GM12878 (cell line): ENCODE results near the gene TPBGL. TPM values are rescaled to one million over a fixed set of nuclear protein-coding genes. Genes with fewer than 3 reads are reported as not detected.

Source experiments
- ATAC-seq: fragments of 200-7000 bp; cut with Tn5 transposase; 3 replicates; pipeline ENCODE4 v1.9.1; 2020; ENCODE audit warnings: mild to moderate bottlenecking, moderate library complexity
- BruUV-seq: library from RNA; stranded (reverse); fragments of 400-500 nt; replicated peaks from 2 replicates; lab custom pipeline; 2021; lab: Mats Ljungman, UMichigan
- CTCF ChIA-PET: fragments of 300-600 bp; sonication (Branson Sonifier 250); formaldehyde crosslinking; extraction: SDS; loops from one replicate; lab custom pipeline; 2021; ENCODE audit warnings: inconsistent platforms; lab: Yijun Ruan, JAX
- POLR2A ChIA-PET: fragments of 350-600 bp; formaldehyde crosslinking; extraction: SDS; loops from one replicate; lab custom pipeline; 2021; ENCODE audit warnings: inconsistent platforms; lab: Charles Lee
- RAD21 ChIA-PET: fragments of 300-600 bp; sonication (Branson Sonifier 250); formaldehyde crosslinking; loops from one replicate; lab custom pipeline; 2023; ENCODE audit warnings: antibody characterized with exemption; ENCODE audit not compliant: unreplicated experiment; lab: Charles Lee
- SMC1A ChIA-PET: fragments of 300-600 bp; sonication (Branson Sonifier 250); formaldehyde crosslinking; loops from one replicate; lab custom pipeline; 2023; ENCODE audit not compliant: unreplicated experiment, uncharacterized antibody; lab: Charles Lee
- DNase-seq: peaks from one replicate; pipeline ENCODE4 v3.0.0-alpha.2; 2011; ENCODE audit warnings: low read depth, low spot score
- FAIRE-seq: peaks from 3 replicates; lab custom pipeline; 2011; peaks lifted over from hg19 to GRCh38; lab: Jason Lieb, UNC
- H2AFZ ChIP-seq: 2 replicates; pipeline ENCODE4 v1.6.0; 2011; ENCODE audit warnings: low read depth, low read length, control low read depth; ENCODE audit not compliant: control insufficient read depth
- H3K27ac ChIP-seq: 2 replicates; pipeline ENCODE4 v1.5.1; 2011; ENCODE audit warnings: control low read depth; ENCODE audit not compliant: control insufficient read depth, insufficient read depth
- H3K27me3 ChIP-seq, 2 experiments: replicated peaks in 1 of 2; 2 replicates each; pipeline versions ENCODE4 v1.6.0 to v1.6.1; 2011; ENCODE audit warnings: low read length in 1 of 2; ENCODE audit not compliant: control insufficient read depth in 2 of 2, insufficient read depth in 2 of 2
- H3K36me3 ChIP-seq, 2 experiments: 2 replicates each; pipeline ENCODE4 v1.5.1; 2011; ENCODE audit warnings: low read length in 1 of 2; ENCODE audit not compliant: control insufficient read depth in 2 of 2, insufficient read depth in 2 of 2
- H3K4me1 ChIP-seq: 2 replicates; pipeline ENCODE4 v1.6.1; 2011; ENCODE audit warnings: mild to moderate bottlenecking, low read length, moderate library complexity, mixed read lengths; ENCODE audit not compliant: control insufficient read depth, insufficient read depth
- H3K4me2 ChIP-seq: 2 replicates; pipeline ENCODE4 v1.6.0; 2011; ENCODE audit warnings: control low read depth; ENCODE audit not compliant: control insufficient read depth, insufficient read depth
- H3K4me3 ChIP-seq: fragments of 200-600 bp; sonication (generic); 2 replicates; pipeline ENCODE4 v1.5.1; 2016
- H3K79me2 ChIP-seq: 2 replicates; pipeline ENCODE4 v1.6.0; 2011; ENCODE audit warnings: low read length; ENCODE audit not compliant: control insufficient read depth, insufficient read depth
- H3K9ac ChIP-seq: 2 replicates; pipeline ENCODE4 v1.8.0; 2011; ENCODE audit warnings: low read length, control low read depth, mixed read lengths; ENCODE audit not compliant: control insufficient read depth, insufficient read depth
- H3K9me3 ChIP-seq: replicated peaks from 3 replicates; pipeline ENCODE4 v1.5.1; 2011; ENCODE audit warnings: mild to moderate bottlenecking, low read length; ENCODE audit not compliant: control insufficient read depth, insufficient read depth
- H4K20me1 ChIP-seq: 2 replicates; pipeline ENCODE4 v1.6.0; 2011; ENCODE audit not compliant: control insufficient read depth, insufficient read depth
- BHLHE40 ChIP-seq, 2 experiments: fragments of 450-650 bp in 1 of 2; IDR thresholded peaks; 2 replicates each; pipeline ENCODE4 v1.6.1; 2011 to 2017; ENCODE audit warnings: low read depth in 2 of 2, borderline replicate concordance in 1 of 2, improper control_type of control experiment in 1 of 2, low read length in 1 of 2, mild to moderate bottlenecking in 1 of 2
- CHD2 ChIP-seq: IDR thresholded peaks from 2 replicates; pipeline ENCODE4 v1.6.1; 2011; ENCODE audit warnings: low read depth, low read length, improper control_type of control experiment, borderline replicate concordance
- CREB1 ChIP-seq: IDR thresholded peaks from 2 replicates; pipeline ENCODE4 v1.6.1; 2012; ENCODE audit warnings: low read depth, mild to moderate bottlenecking, inconsistent platforms
- CREM ChIP-seq: IDR thresholded peaks from 2 replicates; pipeline ENCODE4 v1.6.1; 2014; ENCODE audit warnings: antibody characterized with exemption, low read depth
- EGR1 ChIP-seq, 2 experiments: IDR thresholded peaks; 1 replicate in 1 of 2; 2 replicates in 1 of 2; pipeline ENCODE4 v1.6.1; 2011 to 2012; ENCODE audit warnings: low read depth in 2 of 2, low read length in 2 of 2, borderline replicate concordance in 1 of 2, mild to moderate bottlenecking in 1 of 2, moderate library complexity in 1 of 2
- EP300 ChIP-seq, 2 experiments: fragments of 150-350 bp in 1 of 2; IDR thresholded peaks; 2 replicates each; pipeline ENCODE4 v1.6.1; 2011 to 2012; ENCODE audit warnings: low read depth in 2 of 2, low read length in 2 of 2, borderline replicate concordance in 1 of 2, improper control_type of control experiment in 1 of 2, inconsistent platforms in 1 of 2; ENCODE audit not compliant: control insufficient read depth in 1 of 2
- GATAD2B ChIP-seq: fragments of 450-650 bp; conservative IDR thresholded peaks from 2 replicates; pipeline ENCODE4 v1.6.1; 2017; ENCODE audit warnings: low read depth, mild to moderate bottlenecking, moderate library complexity
- IKZF1 ChIP-seq: fragments of 450-650 bp; conservative IDR thresholded peaks from 2 replicates; pipeline ENCODE4 v1.6.1; 2017; ENCODE audit warnings: antibody characterized with exemption, mild to moderate bottlenecking
- LARP7 ChIP-seq: fragments of 450-650 bp; IDR thresholded peaks from 2 replicates; pipeline ENCODE4 v1.6.1; 2017; ENCODE audit warnings: mild to moderate bottlenecking
- NR2C1 ChIP-seq: fragments of 450-650 bp; IDR thresholded peaks from 2 replicates; pipeline ENCODE4 v1.6.1; 2017; ENCODE audit warnings: antibody characterized with exemption, mild to moderate bottlenecking, moderate library complexity
- RUNX3 ChIP-seq: IDR thresholded peaks from 2 replicates; pipeline ENCODE4 v1.6.1; 2012; ENCODE audit warnings: low read length, inconsistent platforms
- SIX5 ChIP-seq: IDR thresholded peaks from 2 replicates; pipeline ENCODE4 v1.6.1; 2011; ENCODE audit warnings: mild to moderate bottlenecking, low read depth, low read length, moderate library complexity; ENCODE audit not compliant: severe bottlenecking
- WGBS: methylation state at CpG from one replicate; pipeline ENCODE4 v1.1.6; 2016; ENCODE audit warnings: low lambda C conversion rate; ENCODE audit not compliant: insufficient replicate concordance, insufficient coverage; ENCODE audit errors: missing lambda C conversion rate; 5-methylcytosine and 5-hydroxymethylcytosine counted together
- in situ Hi-C: fragments of 300-500 bp; cut with MboI; formaldehyde crosslinking; loops from 9 replicates; pipeline ENCODE4 v1.14.3; 2018; ENCODE audit warnings: mixed read lengths
- intact Hi-C: fragments of 100-400 bp; cut with micrococcal nuclease; formaldehyde crosslinking; loops from one replicate; pipeline ENCODE4 v1.14.2; 2022; ENCODE audit not compliant: unreplicated experiment
- polyA plus RNA-seq, 11 experiments: library from polyadenylated mRNA; depleted of rRNA in 4 of 11; unstranded in 6 of 11; stranded (reverse) in 5 of 11; fragments of >200 nt; fragmentation: Nextera tagmentation in 4 of 11; fragmentation: Illumina TruSeq in 1 of 11; extraction: Ambion mirVana in 4 of 11; extraction: Trizol in 1 of 11; gene quantifications; 1 replicate in 1 of 11; 2 replicates in 10 of 11; pipeline versions ENCODE4 v1.2.1 to v1.2.3, GENCODE V29; 2011 to 2016; ENCODE audit warnings: inconsistent platforms in 2 of 11, missing spikeins in 2 of 11, low read depth in 1 of 11
- total RNA-seq, 4 experiments: library from RNA; depleted of rRNA in 3 of 4; stranded (reverse); fragments of >200 nt in 3 of 4; fragmentation: Illumina TruSeq in 1 of 4; extraction: Trizol in 1 of 4; gene quantifications; 2 replicates each; pipeline versions ENCODE4 v1.2.1 to v1.2.3, GENCODE V29; 2013 to 2021

Gene TPBGL
- total and polyA plus RNA-seq, 10 of the 15 experiments (the other 5 are each of a cell fraction or from before 2014, with no cell fraction given): not detected

DNA sequence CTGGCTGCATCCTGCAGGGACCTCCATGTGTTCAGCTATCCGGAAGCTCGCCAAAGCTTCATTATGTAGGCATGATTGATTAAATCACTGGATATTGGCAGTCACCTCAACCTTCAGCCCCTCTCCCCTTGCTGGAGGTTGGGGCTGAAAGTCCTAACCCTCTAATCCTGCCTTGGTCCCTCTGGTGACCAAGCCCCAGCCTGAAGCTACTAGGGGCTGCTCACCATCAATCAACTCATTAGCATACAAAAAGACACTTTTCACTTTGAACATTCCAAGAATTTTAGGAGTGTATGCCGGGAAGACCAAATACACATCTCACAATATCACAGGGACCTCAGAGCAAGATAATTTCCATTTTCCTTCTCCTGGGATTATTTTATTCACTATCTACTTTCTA, 38.8 kb upstream of the TPBGL start:
- ChIA-PET POLR2A (no interaction called here), SMC1A (interaction anchor here (1.6 to 8.3 kb wide), 2 partner anchors 58 to 179 kb away, joined by 5 to 111 read pairs; no protein-coding TSS in a partner anchor), RAD21 (interaction anchor here (2.2 to 8.9 kb wide), 3 partner anchors 59 to 272 kb away, joined by 5 to 132 read pairs (median 6); no protein-coding TSS in a partner anchor), CTCF (interaction anchor here (0.6 to 10.2 kb wide), 6 partner anchors 13 to 270 kb away, joined by 3 to 232 read pairs (median 4); no protein-coding TSS in a partner anchor)
- FAIRE-seq (no peak), ATAC-seq (no peak), DNase-seq (no peak)
- Histone ChIP-seq H3K36me3 (no peaks in the 10 kb centered on the region), H2AFZ (no peak overlapping the region), H3K4me1 (no peaks in the 10 kb centered on the region), H3K79me2 (no peaks in the 10 kb centered on the region), H3K27ac (no peak overlapping the region), H4K20me1 (no peaks in the 10 kb centered on the region), H3K9ac (no peak overlapping the region), H3K4me2 (no peak overlapping the region), H3K4me3 (no peak overlapping the region), H3K9me3 (no peaks in the 10 kb centered on the region), H3K27me3 (no peaks in the 10 kb centered on the region; a peak in 1 of 4 replicates)
- intact Hi-C loops (no loop called here), in situ Hi-C loops (loop anchor here (5.0 kb wide), 2 partner anchors 54 to 179 kb away; no protein-coding TSS in a partner anchor)
- BruUV-seq: no TSS peak
- 44% methylated on average over 3 of the region's 3 CpGs for WGBS
- no peak for TF ChIP-seq IKZF1
- TF ChIP-seq EGR1 (IDR thresholded peaks at IDR 0.05; ENCODE audit: borderline replicate concordance in 1 of 2, low read depth in 2 of 2, low read length in 2 of 2): no peak
- no peak for TF ChIP-seq EP300 (IDR thresholded peaks at IDR 0.05; ENCODE audit: borderline replicate concordance in 1 of 2, control insufficient read depth in 1 of 2, low read depth in 2 of 2, low read length in 2 of 2)
- no peak for TF ChIP-seq NR2C1
- TF ChIP-seq BHLHE40 (IDR thresholded peaks at IDR 0.05; ENCODE audit: borderline replicate concordance in 1 of 2, low read depth in 2 of 2, low read length in 1 of 2): no peak
- TF ChIP-seq CHD2: no peak
- no peak for TF ChIP-seq SIX5
- TF ChIP-seq CREM: no peak
- no peak for TF ChIP-seq LARP7
- no peak for TF ChIP-seq GATAD2B
- TF ChIP-seq RUNX3: no peak
- no peak for TF ChIP-seq CREB1
